Dedifferentiated amniotic fluid mesenchymal stem cell (primary cell): ENCODE data around the gene STRN4.
"Not testable (repeated sequence)": the region's sequence is repeated elsewhere in the genome, so short reads cannot be mapped to it uniquely, and the experiment has no call there.

Experiments
- DNase-seq: peaks from one replicate; pipeline ENCODE4 v3.0.0-alpha.2; 2016; ENCODE audit errors: extremely low spot score

The STRN4 gene

DNA sequence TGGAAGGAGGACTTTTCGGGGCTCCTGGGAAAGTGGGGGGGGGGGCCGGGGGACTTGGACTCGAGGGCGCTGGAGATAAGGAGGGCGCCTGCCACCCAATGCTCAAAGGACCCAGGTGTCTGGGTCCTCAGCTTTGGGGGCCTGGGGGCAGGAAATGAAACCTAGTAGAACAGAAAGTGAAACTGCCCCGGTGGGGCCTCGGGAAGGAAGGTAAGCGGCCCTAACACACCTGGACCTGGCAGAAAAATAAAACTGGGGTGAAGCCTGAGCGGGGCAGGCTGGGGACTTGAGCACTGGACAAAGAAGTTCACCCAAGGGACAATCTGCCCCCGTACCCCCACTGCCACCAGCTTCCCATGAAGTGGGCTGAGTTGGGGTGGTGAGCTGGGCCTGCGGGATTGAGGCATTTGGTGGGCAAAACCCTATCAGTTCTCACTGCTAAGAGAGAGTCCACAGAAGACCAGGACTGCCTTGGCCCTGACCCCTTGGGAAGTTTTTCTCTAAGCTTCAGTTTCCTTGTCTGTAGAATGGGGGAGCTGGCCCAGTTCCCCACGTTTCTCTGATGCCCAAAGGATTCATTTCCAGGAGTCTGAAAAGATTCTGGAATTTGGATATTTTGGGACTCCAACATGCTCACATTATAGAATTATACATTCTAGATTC lies 31.7 kb downstream of the STRN4 start:
- DNase-seq: no peak

DNA sequence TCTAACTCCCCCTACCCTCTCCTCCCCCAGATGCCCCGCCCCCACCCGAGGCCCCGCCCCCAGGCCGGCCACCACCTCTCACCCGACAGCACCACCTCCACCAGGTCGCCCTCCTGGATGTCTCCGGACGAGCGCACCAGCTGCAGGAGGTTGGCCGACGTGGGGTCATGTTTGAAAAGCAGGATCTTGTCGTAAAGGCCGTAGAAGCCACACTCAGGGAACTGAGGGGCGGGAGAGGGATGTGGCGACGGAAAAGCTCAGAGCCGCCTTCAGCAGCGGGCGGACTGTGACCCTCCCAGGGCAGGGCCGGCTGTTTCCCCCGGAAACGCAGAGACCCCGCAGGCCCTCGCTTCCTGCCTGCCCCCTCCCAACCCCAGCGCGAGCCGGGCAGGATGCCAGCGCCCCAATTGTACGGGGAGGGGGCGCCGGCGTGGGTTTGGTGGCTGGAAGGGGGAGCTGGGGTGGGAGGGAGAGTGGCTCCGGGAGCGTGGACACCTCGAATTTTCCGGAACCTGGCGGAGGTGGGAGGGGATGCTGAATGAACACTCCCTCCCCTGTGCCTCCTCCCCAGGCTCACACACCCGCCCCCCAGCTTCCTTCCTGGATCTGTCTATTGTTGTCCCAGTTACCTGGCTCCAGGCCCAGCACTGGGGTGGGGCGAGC lies 32.3 kb downstream of the STRN4 start:
- DNase-seq: no peak

DNA sequence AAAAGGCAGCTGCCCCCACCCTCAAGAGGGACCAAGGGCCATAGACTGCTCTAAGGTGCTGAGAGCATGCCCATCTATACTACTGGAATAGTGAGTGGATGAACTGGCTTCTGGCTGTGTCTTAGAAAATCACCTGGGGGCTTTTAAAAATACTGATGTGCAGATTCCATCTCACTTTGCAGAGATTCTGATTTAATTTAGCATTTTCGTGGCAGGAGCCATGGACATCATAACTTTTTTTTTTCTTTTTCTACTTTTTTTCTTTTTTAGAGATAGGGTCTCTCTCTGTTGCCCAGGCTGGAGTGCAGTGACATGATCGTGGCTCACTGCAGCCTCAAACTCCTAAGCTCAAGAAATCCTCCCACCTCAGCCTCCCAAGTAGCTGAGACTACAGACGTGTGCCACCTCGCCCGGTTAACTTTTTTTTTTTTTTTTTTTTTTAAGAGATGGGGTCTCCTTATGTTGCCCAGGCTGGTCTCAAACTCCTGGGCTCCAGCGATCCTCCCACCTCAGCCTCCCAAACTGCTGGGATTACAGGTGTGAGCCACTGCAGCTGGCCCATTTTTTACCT lies 33.4 kb downstream of the STRN4 start:
- DNase-seq: not testable (repeated sequence)

DNA sequence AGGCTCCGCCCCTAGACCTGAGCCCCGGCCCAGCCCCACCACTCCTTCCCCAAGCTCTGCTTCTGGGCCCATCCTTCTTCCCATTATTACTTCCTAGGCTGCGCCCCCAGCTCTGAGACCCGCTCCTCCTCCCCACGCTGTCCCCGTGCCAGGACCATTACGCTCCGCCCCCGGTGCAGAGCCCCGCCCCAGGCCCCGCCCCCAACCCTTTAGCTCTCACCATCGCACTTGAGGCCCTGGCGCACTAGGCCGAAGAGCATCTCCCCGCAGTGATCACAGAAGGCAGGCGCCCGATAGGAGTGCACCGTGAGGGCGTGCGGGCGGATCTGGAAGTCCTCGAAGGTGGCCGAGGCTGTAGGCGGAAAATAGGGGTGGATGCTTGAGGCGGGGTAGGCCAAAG lies 35.6 kb downstream of the STRN4 start:
- DNase-seq: no peak

DNA sequence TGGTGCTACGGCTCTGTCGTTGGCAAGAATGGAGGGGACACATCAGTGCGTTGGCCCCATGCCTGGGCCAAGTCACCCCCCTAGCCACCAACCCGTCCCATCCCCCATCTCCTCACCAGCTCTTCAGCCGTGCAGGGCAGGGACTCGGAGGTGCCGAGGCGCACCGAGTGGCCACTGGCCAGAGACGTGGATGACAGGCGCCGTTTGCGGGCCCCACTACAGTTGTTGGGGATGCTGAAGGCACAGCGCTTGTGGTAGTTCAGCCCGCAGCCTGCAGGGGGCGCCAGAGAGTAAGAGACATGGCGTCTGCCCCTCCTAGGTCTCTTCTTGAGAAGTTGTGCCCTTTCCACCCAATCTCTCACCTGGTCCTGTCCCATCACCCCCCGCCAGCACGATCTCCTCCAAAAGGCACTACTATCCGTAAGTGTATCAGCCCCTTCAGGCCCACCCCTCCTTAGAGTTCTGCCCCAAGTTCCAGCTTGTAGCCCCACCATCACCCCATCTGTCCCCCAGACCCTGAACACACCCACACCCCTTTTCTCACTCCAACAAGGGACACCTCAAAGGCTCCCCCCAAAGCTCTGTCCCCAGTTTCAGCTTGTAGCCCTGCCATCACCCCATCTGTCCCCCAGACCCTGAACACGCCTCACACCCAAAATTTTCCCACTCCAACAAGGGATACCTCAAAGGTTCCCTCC lies 41.7 kb downstream of the STRN4 start:
- DNase-seq: no peak

DNA sequence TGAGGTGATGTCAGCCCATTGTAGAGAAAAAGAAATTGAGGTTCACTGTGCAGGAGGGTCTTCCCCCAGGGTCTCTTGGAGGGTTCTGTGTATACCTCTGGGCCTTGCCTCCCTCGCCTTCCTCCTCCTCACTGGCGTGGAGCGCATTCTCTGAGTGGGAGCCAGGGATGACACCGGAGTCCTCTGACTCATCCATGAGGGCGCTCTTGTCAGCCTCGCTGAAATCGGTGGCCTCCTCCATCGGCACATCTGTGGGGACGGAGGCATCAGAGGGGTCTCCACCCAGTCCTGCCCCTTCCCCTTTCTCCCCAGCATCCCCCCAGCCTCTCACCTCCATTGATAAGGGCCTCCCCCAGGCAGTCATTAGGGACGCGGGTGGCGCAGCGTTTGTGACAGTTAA lies 45.5 kb downstream of the STRN4 start:
- DNase-seq: no peak

DNA sequence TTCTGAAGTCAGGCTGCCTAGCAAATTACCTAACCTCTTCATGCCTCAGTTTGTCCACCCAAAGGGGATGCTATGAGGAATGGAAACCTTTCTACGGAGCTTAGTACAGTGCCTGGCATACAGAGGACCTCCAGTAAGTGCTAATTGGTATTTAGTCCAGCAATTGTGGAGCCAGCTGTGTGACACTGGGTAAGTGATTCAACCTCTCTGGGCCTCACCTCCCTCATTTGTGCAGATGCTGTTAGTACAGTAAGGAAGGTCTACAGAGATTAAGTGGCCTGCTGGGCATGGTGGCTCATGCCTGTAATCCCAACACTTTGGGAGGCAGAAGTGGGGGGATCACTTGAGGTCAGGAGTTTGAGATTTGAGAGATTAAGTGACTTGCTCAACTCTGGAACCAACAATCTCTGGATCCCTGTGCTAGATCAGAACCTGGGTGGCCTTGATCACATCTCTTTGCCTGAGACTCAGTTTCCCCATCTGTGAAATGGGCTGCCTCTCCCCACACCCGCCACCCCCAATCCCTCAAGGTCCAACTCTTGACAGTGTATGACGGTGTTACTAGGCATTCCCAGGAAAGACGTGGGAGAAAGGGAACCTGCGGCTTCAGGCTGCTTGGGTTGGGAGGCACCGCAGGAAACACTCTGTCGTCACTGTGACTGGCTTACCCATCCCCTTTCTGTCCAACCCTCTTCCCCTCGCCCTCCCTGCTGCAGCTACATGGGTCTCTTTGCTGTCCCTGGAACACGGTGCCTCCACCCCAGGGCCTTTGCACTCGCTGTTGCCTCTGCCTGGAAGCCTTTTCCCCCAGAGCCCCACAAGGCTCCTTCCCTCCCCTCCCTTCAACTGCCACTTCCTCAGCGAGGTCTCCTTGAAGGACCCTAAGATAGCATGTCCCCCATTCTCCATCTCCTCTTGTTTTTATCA lies 47.6 kb downstream of the STRN4 start:
- DNase-seq: no peak

DNA sequence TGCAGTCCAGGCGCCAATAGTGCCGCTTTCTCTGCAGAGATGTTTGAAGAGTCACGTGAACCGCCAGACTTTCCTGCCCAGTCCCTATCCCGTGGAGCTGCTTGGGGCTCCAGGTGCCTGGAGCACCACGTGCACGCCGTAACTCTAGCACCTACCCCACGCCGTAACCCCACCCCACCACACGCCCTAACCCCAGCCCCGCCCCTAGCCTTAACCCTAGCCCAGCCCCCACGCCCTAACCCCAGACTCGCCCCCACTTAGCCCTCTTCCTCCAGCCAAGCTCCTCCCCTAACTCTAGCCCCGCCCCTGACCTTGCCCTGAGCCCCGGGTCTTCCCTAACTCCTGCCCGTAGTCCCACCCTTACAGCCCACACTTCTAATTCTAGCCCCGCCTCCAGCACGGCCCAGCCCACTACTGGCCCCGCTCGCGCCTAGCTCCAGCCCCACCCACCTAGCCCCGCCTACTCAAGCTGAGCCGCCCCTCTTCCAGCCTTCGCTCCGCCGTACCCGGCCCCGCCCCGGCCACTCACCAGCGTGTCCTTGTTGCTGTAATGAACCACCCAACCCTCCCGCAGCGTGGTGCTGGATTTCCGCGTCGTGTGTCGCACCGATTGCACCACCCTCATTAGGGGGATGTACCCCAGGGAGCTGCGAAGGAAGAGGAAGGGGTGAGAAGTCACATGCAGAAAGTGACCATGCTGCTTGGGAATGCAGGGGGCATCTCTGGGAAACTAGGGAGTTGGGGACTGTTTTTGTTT lies 48.9 kb downstream of the STRN4 start:
- DNase-seq: no peak

DNA sequence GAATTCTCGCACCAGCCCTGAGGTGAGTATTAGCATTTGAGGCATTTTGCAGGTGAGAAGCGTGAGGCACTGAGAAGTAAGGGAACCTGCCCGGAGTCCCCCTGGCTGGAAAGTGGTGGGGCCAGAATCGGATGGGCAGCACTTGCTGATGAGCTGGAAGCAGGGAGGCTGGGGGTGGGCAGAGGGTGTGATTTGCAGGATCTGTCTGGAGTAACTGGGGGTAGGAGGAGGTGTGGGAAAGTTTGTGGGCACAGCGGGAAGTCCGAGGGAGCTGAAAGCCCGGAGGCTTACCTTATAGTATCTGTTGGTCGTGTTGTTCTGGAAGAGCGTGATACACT lies 49.4 kb downstream of the STRN4 start:
- no peak for DNase-seq

DNA sequence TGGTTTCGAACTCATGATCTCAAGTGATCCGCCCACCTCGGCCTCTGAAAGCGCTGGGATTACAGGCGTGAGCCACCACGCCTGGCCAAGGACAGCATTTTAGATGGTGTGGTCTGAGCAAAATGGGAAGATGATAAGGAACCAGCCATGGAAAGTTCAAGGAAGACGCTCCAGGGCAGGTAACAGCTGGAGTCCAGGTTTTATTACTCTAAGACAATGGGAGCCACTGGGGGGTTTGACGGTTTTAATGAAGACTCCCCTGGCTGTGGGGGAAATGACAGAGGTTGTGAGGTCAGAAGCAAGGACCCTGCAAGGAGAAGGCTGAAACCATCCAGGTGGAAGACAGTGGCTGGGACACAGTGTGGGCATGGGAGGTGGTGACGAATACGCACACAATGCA lies 50.2 kb downstream of the STRN4 start:
- no peak for DNase-seq

DNA sequence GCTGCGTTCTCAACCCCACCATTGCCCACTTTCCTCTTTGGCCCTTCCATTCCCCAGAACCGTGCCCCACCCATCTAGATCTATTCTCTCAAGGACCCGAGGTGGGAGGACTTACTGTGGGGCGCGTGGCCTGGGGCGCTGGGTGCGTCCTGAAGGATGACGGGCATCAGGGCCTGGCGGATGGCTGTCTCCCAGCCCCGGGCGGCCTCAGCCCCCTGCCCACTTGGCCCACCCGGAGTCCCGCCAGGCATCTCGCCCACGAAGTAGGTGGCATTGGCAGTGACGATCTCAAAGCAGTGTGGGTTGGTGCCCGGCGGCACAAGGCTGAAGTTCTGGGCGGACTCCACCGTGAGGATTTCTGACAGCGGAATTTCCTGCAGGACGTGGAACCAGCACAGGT lies 52.5 kb downstream of the STRN4 start:
- no peak for DNase-seq

DNA sequence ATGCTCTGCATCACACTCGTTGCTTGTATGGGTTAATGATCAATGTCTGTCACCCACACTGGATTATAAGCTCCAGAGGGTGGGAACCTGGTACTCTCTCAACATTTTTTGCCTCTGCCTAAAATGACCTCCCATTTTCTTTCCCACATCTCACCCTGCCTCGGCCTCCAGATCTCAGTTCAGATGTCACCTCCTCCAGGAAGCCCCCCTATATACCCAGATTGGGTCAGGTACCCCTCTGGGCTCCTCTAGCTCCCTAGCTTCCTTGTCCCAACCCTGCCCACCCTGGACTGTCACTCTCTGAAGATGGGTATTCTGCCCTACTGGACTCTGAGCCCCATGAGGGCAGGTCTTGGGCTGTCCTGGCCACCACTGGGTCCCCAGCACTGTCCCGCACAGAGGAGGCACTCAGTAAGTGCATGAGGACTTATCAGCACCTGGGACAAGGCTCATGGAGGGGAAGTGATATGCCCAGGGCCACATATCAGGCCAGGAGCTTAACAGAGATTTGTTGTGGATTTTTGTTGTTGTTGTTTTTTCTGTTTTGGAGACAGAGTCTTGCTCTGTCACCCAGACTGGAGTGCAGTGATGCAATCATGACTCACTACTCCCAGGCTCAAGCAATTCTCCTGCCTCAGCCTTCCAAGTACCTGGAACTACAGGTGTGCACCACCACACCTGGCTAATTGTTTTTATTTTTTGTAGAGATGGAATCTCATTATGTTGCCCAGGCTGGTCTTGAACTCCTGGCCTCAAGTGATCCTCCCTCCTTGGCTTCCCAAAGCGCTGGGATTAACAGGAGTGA lies 53.1 kb downstream of the STRN4 start:
- no peak for DNase-seq

DNA sequence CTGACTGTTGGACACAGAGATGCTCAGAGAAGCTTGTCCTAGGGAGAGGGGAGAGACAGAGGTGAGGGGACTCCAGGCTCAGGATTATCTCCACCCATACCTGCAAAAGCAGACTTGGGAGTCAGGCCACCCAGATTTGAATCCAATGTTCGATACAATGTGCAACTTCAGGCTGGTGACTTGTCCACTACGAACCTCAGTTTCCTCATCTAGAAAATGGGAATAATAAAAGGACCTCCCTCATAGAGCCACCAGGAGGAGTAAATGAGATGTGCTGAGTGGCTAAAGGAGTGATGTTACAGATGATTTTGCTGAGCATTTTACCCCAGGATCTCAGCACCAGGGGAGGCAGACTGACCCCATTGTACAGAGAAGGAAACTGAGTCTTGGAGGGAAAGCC lies 54.3 kb downstream of the STRN4 start:
- no peak for DNase-seq

DNA sequence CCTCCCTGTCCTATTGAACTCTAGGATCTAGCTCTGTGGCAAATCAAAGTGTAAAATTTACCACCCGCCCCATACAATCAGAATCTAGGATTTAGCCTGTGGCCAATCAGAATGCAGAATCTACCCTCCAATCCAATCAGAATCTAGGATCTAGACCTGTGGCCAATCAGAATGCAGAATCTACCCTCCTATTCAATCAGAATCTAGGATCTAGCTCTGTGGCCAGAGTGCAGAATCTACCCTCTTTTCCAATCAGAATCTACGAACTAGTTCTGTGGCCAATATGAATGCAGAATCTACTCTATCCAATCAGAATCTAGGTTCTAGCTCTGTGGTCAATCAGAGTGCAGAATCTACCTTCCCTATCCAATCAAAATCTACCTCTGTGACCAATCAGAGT lies 55.1 kb downstream of the STRN4 start:
- no peak for DNase-seq

DNA sequence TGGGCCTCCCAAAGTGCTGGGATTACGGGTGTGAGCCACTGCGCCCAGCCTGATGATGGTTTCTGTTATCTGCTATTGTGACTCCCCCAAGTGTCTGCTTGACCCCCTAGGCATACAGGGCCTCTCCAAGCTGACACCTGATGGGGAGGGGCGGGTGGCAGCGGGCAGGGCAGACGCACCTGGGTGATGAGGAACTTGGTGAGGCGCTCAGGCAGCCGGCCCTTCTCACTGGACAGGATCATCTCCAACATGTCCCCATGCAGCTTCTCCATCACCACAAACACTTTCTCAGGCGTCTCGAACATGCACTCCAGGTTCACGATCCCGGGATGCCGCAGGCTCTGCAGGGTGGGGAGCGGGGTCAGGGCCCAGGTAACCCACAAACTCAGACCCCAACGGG lies 56.9 kb downstream of the STRN4 start:
- DNase-seq: no peak

DNA sequence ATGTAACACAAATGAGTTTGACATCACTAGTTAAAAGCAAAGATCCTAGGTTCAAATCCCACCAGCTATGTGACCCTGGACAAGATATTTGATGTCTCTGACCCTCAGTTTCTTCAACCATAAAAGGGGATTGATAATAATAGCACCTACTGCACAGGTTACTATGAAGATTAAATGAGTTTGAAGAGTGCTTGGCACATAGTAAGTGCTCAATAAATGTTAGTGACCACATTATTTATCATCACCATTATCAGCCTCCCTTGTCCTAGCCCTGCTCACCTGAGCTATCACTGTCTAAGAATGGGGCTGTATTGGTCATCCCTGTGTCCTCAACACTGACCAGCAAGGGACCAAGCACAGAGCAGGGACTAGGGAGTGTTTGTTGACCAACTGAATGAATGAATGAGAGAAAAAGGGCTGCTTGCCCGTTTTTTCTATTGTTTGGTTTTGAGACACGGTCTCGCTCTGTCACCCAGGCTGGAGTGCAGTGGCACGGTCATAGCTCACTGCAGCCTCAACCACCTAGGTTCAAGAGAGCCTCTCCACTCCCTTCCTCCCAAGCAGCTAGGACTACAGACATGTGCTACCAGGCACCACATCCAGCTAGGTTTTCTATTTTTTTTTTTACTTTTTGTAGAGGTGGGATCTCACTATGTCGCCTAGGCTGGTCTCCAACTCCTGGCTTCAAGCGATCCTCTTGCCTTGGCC lies 58.7 kb downstream of the STRN4 start:
- DNase-seq: no peak

DNA sequence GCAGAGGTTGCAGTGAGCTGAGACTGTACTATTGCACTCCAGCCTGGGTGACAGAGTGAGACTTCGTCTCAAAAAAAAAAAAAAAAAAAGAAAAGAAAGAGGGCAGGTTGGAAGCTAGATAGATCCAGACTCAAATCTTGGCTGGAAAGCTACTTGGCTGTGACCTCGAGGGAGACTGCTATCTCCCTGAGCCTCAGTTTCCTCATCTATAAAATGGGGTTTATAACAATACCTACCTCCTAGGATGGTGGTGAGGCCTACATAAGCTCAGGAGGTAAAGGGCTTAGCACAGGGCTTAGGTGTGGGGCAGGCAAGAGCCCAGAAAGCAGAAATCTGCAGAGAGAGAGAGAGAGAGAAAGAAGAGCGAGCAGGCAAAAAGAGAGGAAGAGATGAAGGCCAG lies 61.1 kb downstream of the STRN4 start:
- no peak for DNase-seq

DNA sequence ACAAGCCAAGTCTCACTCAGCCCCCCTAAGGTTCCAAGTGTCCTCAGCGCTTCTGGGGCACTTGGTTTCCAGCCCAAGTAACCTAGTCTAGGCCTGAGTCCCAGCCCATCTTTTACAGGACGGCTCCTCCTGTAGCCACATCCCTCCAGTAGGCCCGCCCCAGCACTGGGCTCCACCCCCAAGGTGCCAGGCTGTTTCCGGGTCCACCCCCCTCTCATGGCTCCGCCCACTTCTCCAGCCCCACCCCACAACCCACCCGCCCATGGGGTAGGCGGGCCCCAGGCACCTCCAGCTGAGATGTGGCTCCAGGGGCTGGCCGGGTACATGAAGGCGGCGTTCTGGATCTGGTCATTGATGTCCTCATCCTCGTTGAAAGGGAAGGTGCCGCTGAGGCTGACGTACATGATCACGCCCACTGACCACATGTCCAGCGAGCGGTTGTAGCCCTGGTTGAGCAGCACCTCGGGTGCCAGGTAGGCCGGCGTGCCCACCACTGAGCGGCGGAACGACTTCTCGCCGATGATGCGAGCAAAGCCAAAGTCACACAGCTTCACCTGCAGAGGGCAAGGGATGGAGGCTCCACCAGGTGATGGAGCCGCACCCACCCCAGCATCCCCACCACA lies 68.0 kb downstream of the STRN4 start:
- DNase-seq: no peak
